ENCODE measurements around the gene CFAP221. TPM values are rescaled to one million over a fixed set of nuclear protein-coding genes. Genes with fewer than 3 reads are reported as not detected.

Gene CFAP221
- polyA plus RNA-seq, 2 of the 4 experiments (the other 2 are of a cell fraction), result 0.17 to 0.30 TPM

GRCh38 chr2:119694470-119694844, 150.2 kb downstream of the CFAP221 start:
- ChIA-PET CTCF (interaction anchor here (0.8 to 1.1 kb wide), 2 partner anchors 9 to 12 kb away, joined by 3 read pairs; no protein-coding TSS in a partner anchor), POLR2A (no interaction called here)
- H3K4me3 ChIP-seq, result no peak overlapping the region
- no peaks in the 10 kb centered on the region for H3K4me1 ChIP-seq
- H3K27ac ChIP-seq, result no peak overlapping the region
- TF ChIP-seq TP53 (CRISPR knock-in tag; IDR thresholded peaks at IDR 0.05) (no peak), RFX5 (IDR thresholded peaks at IDR 0.05) (no peak), HOXB13 (CRISPR knock-in tag; IDR thresholded peaks at IDR 0.05; ENCODE audit: low read depth) (no peak), FOSL2 (IDR thresholded peaks at IDR 0.05) (no peak), FOSL2 (CRISPR knock-in tag; IDR thresholded peaks at IDR 0.05) (no peak)
- no peak overlapping the region for H3K4me2 ChIP-seq
- ATAC-seq (no peak), DNase-seq (ENCODE audit: low read depth in 1 of 2, low spot score in 1 of 2) (no peak), FAIRE-seq (no peak)
- H3K9me3 ChIP-seq, result no peaks in the 10 kb centered on the region
- WGBS (ENCODE audit: missing lambda C conversion rate), result 90% methylated on average over 10 of the region's 10 CpGs

- WGBS (ENCODE audit: missing lambda C conversion rate), result 69% methylated on average over 9 of the region's 10 CpGs
- Histone ChIP-seq H3K4me3 (no peak overlapping the region), H3K27ac (no peak overlapping the region), H3K4me1 (no peaks in the 10 kb centered on the region), H3K4me2 (no peak overlapping the region), H3K9me3 (no peaks in the 10 kb centered on the region)
- FAIRE-seq (no peak), ATAC-seq (peak in 1 of 2 experiments; percentile 20; a peak in 1 of 6 replicates), DNase-seq (ENCODE audit: low read depth in 1 of 2, low spot score in 1 of 2) (no peak)
- no peak for TF ChIP-seq CHD2 (IDR thresholded peaks at IDR 0.05; ENCODE audit: low read length, partially characterized antibody)
- TF ChIP-seq MAX (IDR thresholded peaks at IDR 0.05), result no peak
- no peak for TF ChIP-seq RAD21 (conservative IDR thresholded peaks at IDR 0.05 in 1 of 2, IDR thresholded peaks at IDR 0.05 in 1 of 2)
- peak; percentile 24 to 49; a peak in 3 of 4 replicates for TF ChIP-seq CEBPB (IDR thresholded peaks at IDR 0.05)
- TF ChIP-seq ATOH8 (CRISPR knock-in tag; IDR thresholded peaks at IDR 0.05; ENCODE audit: low read depth), result no peak
- TF ChIP-seq CBX8 (IDR thresholded peaks at IDR 0.05), result no peak
- ChIA-PET CTCF (interaction anchor here (0.8 to 1.1 kb wide), 2 partner anchors 9 to 12 kb away, joined by 3 read pairs; no protein-coding TSS in a partner anchor), POLR2A (no interaction called here)
These were observed 150.7 kb downstream of the CFAP221 start for GRCh38 chr2:119694845-119695521.

GRCh38 chr2:119696005-119696404, 151.8 kb downstream of the CFAP221 start:
- DNase-seq (ENCODE audit: low read depth in 1 of 2, low spot score in 1 of 2) (no peak), ATAC-seq (no peak), FAIRE-seq (no peak)
- Histone ChIP-seq H3K27ac (no peak overlapping the region), H3K4me3 (no peak overlapping the region), H3K4me1 (no peaks in the 10 kb centered on the region), H3K4me2 (no peak overlapping the region), H3K9me3 (no peaks in the 10 kb centered on the region)
- CTCF ChIA-PET, result no interaction called here
- POLR2A ChIA-PET, result interaction anchor here (1.6 kb wide), 1 partner anchor 17 kb away, joined by 4 read pairs; the partner anchor contains the start of gene TMEM177
- 83% methylated on average over 3 of the region's 3 CpGs for WGBS (ENCODE audit: missing lambda C conversion rate)
- TF ChIP-seq CHD4 (IDR thresholded peaks at IDR 0.05; ENCODE audit: borderline replicate concordance), result no peak
- no peak for TF ChIP-seq KDM1A (IDR thresholded peaks at IDR 0.05; ENCODE audit: low read depth)
- no peak for TF ChIP-seq NPAS2 (CRISPR knock-in tag; IDR thresholded peaks at IDR 0.05; ENCODE audit: borderline replicate concordance)
- no peak for TF ChIP-seq ELK1 (IDR thresholded peaks at IDR 0.05; ENCODE audit: low read depth, low read length)
- TF ChIP-seq CBX8 (IDR thresholded peaks at IDR 0.05), result no peak
- no peak for TF ChIP-seq REST (IDR thresholded peaks at IDR 0.05)
- no peak for TF ChIP-seq FOSB (CRISPR knock-in tag; IDR thresholded peaks at IDR 0.05)
- no peak for TF ChIP-seq ATOH8 (CRISPR knock-in tag; IDR thresholded peaks at IDR 0.05; ENCODE audit: low read depth)
- TF ChIP-seq FOSL2 (IDR thresholded peaks at IDR 0.05), result no peak
- no peak for TF ChIP-seq FOSL2 (CRISPR knock-in tag; IDR thresholded peaks at IDR 0.05)
- TF ChIP-seq TFCP2L1 (CRISPR knock-in tag; IDR thresholded peaks at IDR 0.05), result no peak
- no peak for TF ChIP-seq ZC3H11A (IDR thresholded peaks at IDR 0.05)

Data from A549 (cell line).